Measurements from ENCODE around the gene C3orf52.

C3orf52 gene

GRCh38 chr3:112119962-112120836, 34.0 kb downstream of the C3orf52 start:
- no peak overlapping the region for H3K4me3 ChIP-seq (ENCODE audit: low read length)

GRCh38 chr3:112121577-112122547, 35.7 kb downstream of the C3orf52 start:
- no peak overlapping the region for H3K4me3 ChIP-seq (ENCODE audit: low read length)
- no peak for TF ChIP-seq ZNF274 (IDR thresholded peaks at IDR 0.05; ENCODE audit: low read depth, low read length)

More at GRCh38 chr3:112119962-112120836, 34.0 kb downstream of the C3orf52 start:
- no peak for TF ChIP-seq ZNF274 (IDR thresholded peaks at IDR 0.05; ENCODE audit: low read depth, low read length)

- TF ChIP-seq ZNF274 (IDR thresholded peaks at IDR 0.05; ENCODE audit: low read depth, low read length) = no peak
- H3K4me3 ChIP-seq (ENCODE audit: low read length) = no peak overlapping the region
Observed at GRCh38 chr3:112122870-112123269, 36.7 kb downstream of the C3orf52 start.

GRCh38 chr3:112123548-112123947, 37.4 kb downstream of the C3orf52 start:
- H3K4me3 ChIP-seq (ENCODE audit: low read length) = no peak overlapping the region
- TF ChIP-seq ZNF274 (IDR thresholded peaks at IDR 0.05; ENCODE audit: low read depth, low read length) = no peak

- no peak overlapping the region for H3K4me3 ChIP-seq (ENCODE audit: low read length)
- TF ChIP-seq ZNF274 (IDR thresholded peaks at IDR 0.05; ENCODE audit: low read depth, low read length) = no peak
Observed at GRCh38 chr3:112124907-112125607, 38.9 kb downstream of the C3orf52 start.

DNA sequence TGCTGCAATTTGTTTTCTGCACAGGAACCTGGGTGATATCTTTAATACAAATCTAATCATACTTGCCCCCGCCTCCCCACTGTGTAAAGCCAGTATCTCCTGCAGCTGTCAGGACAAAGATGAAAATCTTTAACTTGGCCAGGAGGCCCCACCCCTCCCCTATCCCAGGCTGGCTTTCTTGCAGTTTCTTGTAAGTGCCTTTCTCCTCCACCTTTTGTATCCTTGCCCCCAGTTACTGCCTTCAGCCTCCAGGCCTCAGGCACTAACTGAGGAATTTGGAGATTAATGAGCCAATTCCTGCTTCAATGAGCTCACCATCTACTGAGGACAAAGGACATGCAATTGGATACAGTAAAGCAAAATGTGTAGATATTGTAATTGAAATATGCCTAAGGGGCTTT, 40.3 kb downstream of the C3orf52 start:
- TF ChIP-seq ZNF274 (IDR thresholded peaks at IDR 0.05; ENCODE audit: low read depth, low read length) = no peak
- peak overlapping the region; percentile 43; the same call in 1 of the 2 replicates for H3K4me3 ChIP-seq (ENCODE audit: low read length)

DNA sequence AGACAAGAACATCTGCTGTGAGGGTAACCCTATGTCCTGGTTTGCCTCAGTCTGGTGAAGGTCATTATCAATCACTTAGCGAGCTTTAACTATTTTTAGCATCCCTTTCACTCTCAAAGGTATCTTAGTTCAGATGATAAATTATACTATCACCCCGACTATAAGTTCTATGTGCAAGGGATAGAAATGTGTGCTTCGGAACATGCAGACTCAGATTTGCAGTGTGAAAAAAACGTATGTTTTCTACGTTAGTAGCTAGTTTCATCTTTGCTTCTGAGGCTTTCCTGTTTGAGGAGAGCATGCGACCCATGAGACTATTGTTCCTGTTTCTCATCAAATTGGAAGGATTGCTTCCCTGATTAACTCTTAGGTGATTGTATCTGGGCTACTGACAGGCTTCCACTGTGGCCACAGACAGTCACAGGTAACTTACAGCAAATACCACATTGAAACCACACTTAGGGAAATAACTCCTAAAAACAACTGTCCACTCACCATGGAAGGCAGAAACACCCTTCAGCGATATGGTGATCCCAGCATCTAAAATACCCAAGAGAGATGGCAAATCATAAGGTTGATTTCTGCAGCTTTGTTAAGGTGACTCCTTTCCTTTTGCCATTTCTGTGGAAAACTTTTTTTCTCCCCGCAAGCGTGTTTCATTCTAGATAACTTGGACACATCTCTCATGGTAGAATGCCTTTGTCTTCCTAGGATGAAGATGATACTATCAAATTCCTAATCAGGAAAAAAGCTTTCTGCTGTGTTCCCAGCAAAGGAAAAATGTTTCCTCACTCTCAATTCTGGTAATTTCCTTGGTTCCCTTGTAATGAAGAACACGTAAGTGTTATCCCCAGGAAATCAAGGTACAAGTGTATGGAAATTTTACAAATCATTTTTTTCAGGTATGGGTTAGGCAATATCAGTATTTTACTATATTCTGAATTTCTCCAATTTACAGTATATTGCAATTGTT, 41.6 kb downstream of the C3orf52 start:
- peak overlapping the region; percentile 27; the same call in 1 of the 2 replicates for H3K4me3 ChIP-seq (ENCODE audit: low read length)
- TF ChIP-seq ZNF274 (IDR thresholded peaks at IDR 0.05; ENCODE audit: low read depth, low read length) = no peak

GRCh38 chr3:112128843-112129727, 42.9 kb downstream of the C3orf52 start:
- H3K4me3 ChIP-seq (ENCODE audit: low read length) = peak overlapping the region; percentile 39
- no peak for TF ChIP-seq ZNF274 (IDR thresholded peaks at IDR 0.05; ENCODE audit: low read depth, low read length)

GRCh38 chr3:112129925-112130637, 43.9 kb downstream of the C3orf52 start:
- peak overlapping the region; percentile 99 for H3K4me3 ChIP-seq (ENCODE audit: low read length)

GRCh38 chr3:112130638-112130993, 44.4 kb downstream of the C3orf52 start:
- H3K4me3 ChIP-seq (ENCODE audit: low read length) = peak overlapping the region; percentile 99
- TF ChIP-seq ZNF274 (IDR thresholded peaks at IDR 0.05; ENCODE audit: low read depth, low read length) = no peak

More at GRCh38 chr3:112129925-112130637, 43.9 kb downstream of the C3orf52 start:
- no peak for TF ChIP-seq ZNF274 (IDR thresholded peaks at IDR 0.05; ENCODE audit: low read depth, low read length)

DNA sequence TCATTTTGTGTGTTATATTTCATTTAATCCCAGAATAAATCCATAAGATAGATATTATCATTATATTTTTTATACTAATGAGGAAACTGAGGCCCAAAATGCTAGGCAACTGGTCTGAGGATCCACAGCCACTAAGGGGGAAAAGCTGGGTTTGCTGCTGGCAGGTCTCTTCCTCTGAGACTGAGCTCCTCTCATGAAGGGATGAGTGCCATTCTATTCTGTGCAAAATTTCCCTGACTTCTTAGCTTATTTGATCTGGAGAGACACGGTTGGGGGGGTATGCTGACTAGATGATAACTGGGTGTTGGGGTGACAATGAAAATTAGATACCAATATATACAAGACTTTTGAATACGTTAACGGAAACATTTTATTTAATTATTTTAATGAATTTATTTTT, 44.9 kb downstream of the C3orf52 start:
- no peak for TF ChIP-seq ZNF274 (IDR thresholded peaks at IDR 0.05; ENCODE audit: low read depth, low read length)
- peak overlapping the region; percentile 99 for H3K4me3 ChIP-seq (ENCODE audit: low read length)
